Measurements from ENCODE around the gene CPLANE1.

Gene CPLANE1

GRCh38 chr5:37071487-37071886 lies 177.7 kb downstream of the CPLANE1 start:
- Histone ChIP-seq H4K20me1 (ENCODE audit: control insufficient read depth, insufficient read depth, low read depth, low read length) (no peaks in the 10 kb centered on the region), H3K9me2 (replicated peaks; ENCODE audit: control insufficient read depth, low read length) (no peaks in the 10 kb centered on the region), H3K9me3 (ENCODE audit: control insufficient read depth, insufficient read depth, low read length) (no peaks in the 10 kb centered on the region), H3K4me3 (ENCODE audit: low read length) (no peak overlapping the region), H3K79me2 (ENCODE audit: control insufficient read depth, low read length) (no peaks in the 10 kb centered on the region), H3F3A (ENCODE audit: control insufficient read depth, insufficient read depth) (no peaks in the 10 kb centered on the region), H3K36me3 (ENCODE audit: control insufficient read depth, low read length) (no peaks in the 10 kb centered on the region), H3K27ac (ENCODE audit: low read depth, low read length) (no peak overlapping the region), H3K27me3 (ENCODE audit: control insufficient read depth, low read length) (no peaks in the 10 kb centered on the region), H3K4me2 (ENCODE audit: low read length) (no peak overlapping the region), H3K4me1 (ENCODE audit: control insufficient read depth, low read length) (no peaks in the 10 kb centered on the region)
- TF ChIP-seq EZH2phosphoT487 (IDR thresholded peaks at IDR 0.05; ENCODE audit: borderline replicate concordance, low read length) (no peak), CTCF (IDR thresholded peaks at IDR 0.05; ENCODE audit: low read depth, low read length, poor library complexity, severe bottlenecking) (no peak)

GRCh38 chr5:37064442-37064841 lies 184.7 kb downstream of the CPLANE1 start:
- no peak for TF ChIP-seq CTCF (IDR thresholded peaks at IDR 0.05; ENCODE audit: low read depth, low read length, poor library complexity, severe bottlenecking)
- no peak for TF ChIP-seq EZH2phosphoT487 (IDR thresholded peaks at IDR 0.05; ENCODE audit: borderline replicate concordance, low read length)
- H3K36me3 ChIP-seq (ENCODE audit: control insufficient read depth, low read length): peaks cover 38% of the 10 kb centered on the region
- no peak overlapping the region for H3K4me2 ChIP-seq (ENCODE audit: low read length)
- no peaks in the 10 kb centered on the region for H3K4me1 ChIP-seq (ENCODE audit: control insufficient read depth, low read length)
- no peak overlapping the region for H3K4me3 ChIP-seq (ENCODE audit: low read length)
- H3K27ac ChIP-seq (ENCODE audit: low read depth, low read length): no peak overlapping the region
- no peaks in the 10 kb centered on the region for H3K79me2 ChIP-seq (ENCODE audit: control insufficient read depth, low read length)
- H3K9me3 ChIP-seq (ENCODE audit: control insufficient read depth, insufficient read depth, low read length): no peaks in the 10 kb centered on the region
- H3K27me3 ChIP-seq (ENCODE audit: control insufficient read depth, low read length): no peaks in the 10 kb centered on the region
- no peaks in the 10 kb centered on the region for H4K20me1 ChIP-seq (ENCODE audit: control insufficient read depth, insufficient read depth, low read depth, low read length)
- H3F3A ChIP-seq (ENCODE audit: control insufficient read depth, insufficient read depth): 0 out of 2 replicates have a peak, but pooled peaks cover 3% of the 10 kb centered on the region
- H3K9me2 ChIP-seq (replicated peaks; ENCODE audit: control insufficient read depth, low read length): no peaks in the 10 kb centered on the region

GRCh38 chr5:37063739-37064138 lies 185.4 kb downstream of the CPLANE1 start:
- Histone ChIP-seq H3K36me3 (ENCODE audit: control insufficient read depth, low read length) (peaks cover 43% of the 10 kb centered on the region), H3K4me1 (ENCODE audit: control insufficient read depth, low read length) (no peaks in the 10 kb centered on the region), H4K20me1 (ENCODE audit: control insufficient read depth, insufficient read depth, low read depth, low read length) (no peaks in the 10 kb centered on the region), H3K27ac (ENCODE audit: low read depth, low read length) (no peak overlapping the region), H3F3A (ENCODE audit: control insufficient read depth, insufficient read depth) (0 out of 2 replicates have a peak, but pooled peaks cover 3% of the 10 kb centered on the region), H3K79me2 (ENCODE audit: control insufficient read depth, low read length) (no peaks in the 10 kb centered on the region), H3K4me2 (ENCODE audit: low read length) (no peak overlapping the region), H3K9me2 (replicated peaks; ENCODE audit: control insufficient read depth, low read length) (no peaks in the 10 kb centered on the region), H3K9me3 (ENCODE audit: control insufficient read depth, insufficient read depth, low read length) (no peaks in the 10 kb centered on the region), H3K4me3 (ENCODE audit: low read length) (no peak overlapping the region), H3K27me3 (ENCODE audit: control insufficient read depth, low read length) (no peaks in the 10 kb centered on the region)
- TF ChIP-seq CTCF (IDR thresholded peaks at IDR 0.05; ENCODE audit: low read depth, low read length, poor library complexity, severe bottlenecking) (no peak), EZH2phosphoT487 (IDR thresholded peaks at IDR 0.05; ENCODE audit: borderline replicate concordance, low read length) (no peak)
